Ascending aorta (tissue), 2 donors: ENCODE results near the gene STK40. TPM values are rescaled to one million over a fixed set of nuclear protein-coding genes. Genes with fewer than 3 reads are reported as not detected.
A peak's percentile ranks its signal among the peaks of the same experiment; 100 is the strongest.

ENCODE experiments used
- DNase-seq, 2 donors: peaks; one replicate each; pipeline ENCODE4 v3.0.0-alpha.2; 2019; ENCODE audit warnings: low spot score in 2 of 2
- H3K27ac ChIP-seq, 2 donors: fragments of 200-600 bp; sonication (generic); one replicate each; pipeline ENCODE4 v1.5.1; 2016 to 2017; ENCODE audit warnings: mild to moderate bottlenecking in 1 of 2
- H3K27me3 ChIP-seq: fragments of 200-600 bp; sonication (generic); one replicate; pipeline ENCODE4 v1.5.1; 2017
- H3K36me3 ChIP-seq, 2 donors: fragments of 200-600 bp; sonication (generic); one replicate each; pipeline ENCODE4 v1.5.1; 2016
- H3K4me1 ChIP-seq, 2 donors: fragments of 200-600 bp; sonication (generic); one replicate each; pipeline ENCODE4 v1.5.1; 2016 to 2017; ENCODE audit warnings: mild to moderate bottlenecking in 1 of 2
- H3K4me3 ChIP-seq, 2 donors: fragments of 200-600 bp; sonication (generic); one replicate each; pipeline ENCODE4 v1.5.1; 2016 to 2017; ENCODE audit warnings: mild to moderate bottlenecking in 1 of 2
- H3K9me3 ChIP-seq, 2 donors: fragments of 200-600 bp; sonication (generic); one replicate each; pipeline ENCODE4 v1.5.1; 2016
- CTCF ChIP-seq, 3 experiments: fragments of 200-600 bp in 2 of 3; fragments of 450-650 bp in 1 of 3; sonication (generic) in 2 of 3; IDR thresholded peaks; one replicate each; pipeline ENCODE4 v1.5.1; 2016 to 2019; ENCODE audit warnings: antibody characterized with exemption in 3 of 3, mild to moderate bottlenecking in 1 of 3, moderate library complexity in 1 of 3
- intact Hi-C: fragments of 100-400 bp; cut with DNase I; formaldehyde crosslinking; loops from one replicate; pipeline ENCODE4 v1.15.1; 2023
- total RNA-seq: library from RNA; depleted of rRNA; stranded (reverse); fragments of >200 nt; gene quantifications from one replicate; pipeline ENCODE4 v1.1.0, GENCODE V29; 2016

STK40 gene
- total RNA-seq, 1 donor from 2014 or later, result 77.0 TPM

DNA sequence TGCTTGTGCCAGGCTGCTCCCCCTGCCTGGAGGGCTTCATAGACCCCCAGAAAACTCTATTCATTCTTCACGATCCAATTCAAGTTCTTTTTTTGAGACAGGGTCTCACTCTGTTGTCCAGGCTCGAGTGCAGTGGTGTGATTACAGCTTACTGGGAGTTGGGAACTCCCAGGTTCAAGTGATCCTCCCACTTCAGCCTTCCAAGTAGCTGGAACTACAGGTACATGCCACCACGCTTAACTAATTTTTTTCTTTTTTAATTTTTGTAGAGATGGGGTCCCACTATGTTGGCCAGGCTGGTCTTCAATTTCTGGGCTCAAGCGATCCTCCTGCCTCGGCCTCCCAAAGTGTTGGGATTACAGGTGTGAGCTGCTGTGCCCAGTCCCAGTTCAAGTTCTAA is 4.3 kb downstream of the STK40 start:
- intact Hi-C loops, result loop anchor here (10.0 kb wide), 2 partner anchors 227 to 1093 kb away; partner anchors contain the start of genes MAP7D1 and ZC3H12A
- no peaks in the 10 kb centered on the region for H3K9me3 ChIP-seq
- no peak overlapping the region for H3K4me3 ChIP-seq
- TF ChIP-seq CTCF (IDR thresholded peaks at IDR 0.05), result no peak
- DNase-seq, result no peak
- H3K27ac ChIP-seq, result peak overlapping the region; percentile 94 to 99
- no peaks in the 10 kb centered on the region for H3K27me3 ChIP-seq
- no peaks in the 10 kb centered on the region for H3K36me3 ChIP-seq
- H3K4me1 ChIP-seq, result peaks cover 13 to 41% of the 10 kb centered on the region in 2 donors

DNA sequence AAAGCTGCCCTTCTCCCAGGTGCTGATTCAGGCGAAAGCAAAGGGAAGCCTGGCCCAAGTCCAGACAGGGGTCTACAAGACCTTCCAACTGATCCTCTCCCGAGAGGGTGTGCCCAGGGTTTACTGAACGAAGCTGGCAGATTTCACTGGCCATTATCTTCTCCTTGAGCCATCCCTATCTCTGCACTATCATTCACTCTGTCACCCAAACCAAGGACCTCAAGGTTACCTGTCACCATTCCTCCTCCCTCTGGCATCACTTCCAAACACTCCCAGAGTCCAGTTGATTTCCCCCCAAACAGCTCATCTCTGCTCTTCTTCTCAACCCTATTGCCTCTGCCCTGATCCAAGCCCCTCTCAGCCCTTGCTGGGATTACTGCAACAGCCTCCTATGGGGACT is 4.9 kb downstream of the STK40 start:
- intact Hi-C loops, result loop anchor here (10.0 kb wide), 2 partner anchors 226 to 1094 kb away; partner anchors contain the start of genes MAP7D1 and ZC3H12A
- no peak for TF ChIP-seq CTCF (IDR thresholded peaks at IDR 0.05)
- peaks cover 13 to 41% of the 10 kb centered on the region in 2 donors for H3K4me1 ChIP-seq
- no peaks in the 10 kb centered on the region for H3K36me3 ChIP-seq
- no peak for DNase-seq
- no peak overlapping the region for H3K4me3 ChIP-seq
- H3K27me3 ChIP-seq, result no peaks in the 10 kb centered on the region
- peak overlapping the region; percentile 94 to 99 for H3K27ac ChIP-seq
- H3K9me3 ChIP-seq, result no peaks in the 10 kb centered on the region

- no peak for DNase-seq
These were observed 5.5 kb downstream of the STK40 start for GRCh38 chr1:36380143-36380619.

GRCh38 chr1:36377791-36378492 is 7.8 kb downstream of the STK40 start:
- intact Hi-C loops, result no loop called here
- Histone ChIP-seq H3K27ac (peak overlapping the region; percentile 29 to 34), H3K9me3 (no peaks in the 10 kb centered on the region), H3K27me3 (no peaks in the 10 kb centered on the region), H3K4me1 (peaks cover 19 to 43% of the 10 kb centered on the region in 2 donors), H3K36me3 (no peaks in the 10 kb centered on the region), H3K4me3 (no peak overlapping the region)
- TF ChIP-seq CTCF (IDR thresholded peaks at IDR 0.05), result no peak
- DNase-seq, result no peak

More at GRCh38 chr1:36380143-36380619, 5.5 kb downstream of the STK40 start:
- H3K9me3 ChIP-seq, result no peaks in the 10 kb centered on the region
- peak overlapping the region; percentile 94 to 99 for H3K27ac ChIP-seq
- no peak for TF ChIP-seq CTCF (IDR thresholded peaks at IDR 0.05)
- intact Hi-C loops, result loop anchor here (10.0 kb wide), 2 partner anchors 225 to 1095 kb away; partner anchors contain the start of genes MAP7D1 and ZC3H12A
- no peaks in the 10 kb centered on the region for H3K27me3 ChIP-seq
- H3K36me3 ChIP-seq, result no peaks in the 10 kb centered on the region
- no peak overlapping the region for H3K4me3 ChIP-seq
- H3K4me1 ChIP-seq, result peaks cover 13 to 43% of the 10 kb centered on the region in 2 donors

GRCh38 chr1:36372617-36373016 is 13.1 kb downstream of the STK40 start:
- peaks cover 26 to 42% of the 10 kb centered on the region in 2 donors for H3K4me1 ChIP-seq
- no peak overlapping the region for H3K4me3 ChIP-seq
- no peaks in the 10 kb centered on the region for H3K27me3 ChIP-seq
- intact Hi-C loops, result no loop called here
- no peaks in the 10 kb centered on the region for H3K9me3 ChIP-seq
- DNase-seq, result no peak
- peaks cover 0 to 4% of the 10 kb centered on the region in 2 donors for H3K36me3 ChIP-seq
- no peak for TF ChIP-seq CTCF (IDR thresholded peaks at IDR 0.05)
- H3K27ac ChIP-seq, result peak overlapping the region; percentile 93 to 96
